Measurements from ENCODE around the gene CTRB1. TPM values are rescaled to one million over a fixed set of nuclear protein-coding genes. Genes with fewer than 3 reads are reported as not detected.

The CTRB1 gene
- total and polyA plus RNA-seq, 2 of the 13 experiments (the other 11 are each of a cell fraction or from before 2014, with no cell fraction given): not detected

DNA sequence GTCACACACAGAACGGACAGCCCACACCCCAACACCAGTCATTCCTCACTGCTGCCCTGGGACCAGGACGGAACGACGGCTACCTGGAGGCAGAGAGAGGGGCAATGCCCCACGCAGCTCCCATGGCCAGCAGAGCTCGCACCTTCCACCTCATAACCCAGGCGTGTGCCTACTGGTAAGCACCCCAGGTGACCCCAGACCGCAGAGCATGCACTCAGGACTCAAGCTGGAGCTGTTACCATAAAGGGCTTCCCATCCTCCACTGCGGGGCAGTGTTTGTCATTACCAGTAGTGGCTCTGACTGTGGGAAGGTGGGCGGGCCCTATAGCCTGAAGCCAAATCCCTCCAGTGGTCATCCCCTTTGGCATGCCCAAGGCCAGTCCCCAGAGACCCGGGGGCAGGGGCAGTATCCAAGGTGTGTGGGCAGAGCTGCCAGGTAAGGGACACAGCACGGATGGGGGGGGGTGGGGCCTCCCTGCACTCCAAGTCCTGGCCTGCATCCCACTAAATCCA, 37.3 kb downstream of the CTRB1 start (continued):
- TF ChIP-seq, protein P1, sequence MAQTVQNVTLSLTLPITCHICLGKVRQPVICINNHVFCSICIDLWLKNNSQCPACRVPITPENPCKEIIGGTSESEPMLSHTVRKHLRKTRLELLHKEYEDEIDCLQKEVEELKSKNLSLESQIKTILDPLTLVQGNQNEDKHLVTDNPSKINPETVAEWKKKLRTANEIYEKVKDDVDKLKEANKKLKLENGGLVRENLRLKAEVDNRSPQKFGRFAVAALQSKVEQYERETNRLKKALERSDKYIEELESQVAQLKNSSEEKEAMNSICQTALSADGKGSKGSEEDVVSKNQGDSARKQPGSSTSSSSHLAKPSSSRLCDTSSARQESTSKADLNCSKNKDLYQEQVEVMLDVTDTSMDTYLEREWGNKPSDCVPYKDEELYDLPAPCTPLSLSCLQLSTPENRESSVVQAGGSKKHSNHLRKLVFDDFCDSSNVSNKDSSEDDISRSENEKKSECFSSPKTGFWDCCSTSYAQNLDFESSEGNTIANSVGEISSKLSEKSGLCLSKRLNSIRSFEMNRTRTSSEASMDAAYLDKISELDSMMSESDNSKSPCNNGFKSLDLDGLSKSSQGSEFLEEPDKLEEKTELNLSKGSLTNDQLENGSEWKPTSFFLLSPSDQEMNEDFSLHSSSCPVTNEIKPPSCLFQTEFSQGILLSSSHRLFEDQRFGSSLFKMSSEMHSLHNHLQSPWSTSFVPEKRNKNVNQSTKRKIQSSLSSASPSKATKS (CRISPR knock-in tag; IDR thresholded peaks at IDR 0.05): no peak
- TF ChIP-seq KMT2B (CRISPR knock-in tag; IDR thresholded peaks at IDR 0.05) (no peak), ZKSCAN5 (CRISPR knock-in tag; IDR thresholded peaks at IDR 0.05) (no peak; the same call in 1 of the 2 replicates), RAD51 (IDR thresholded peaks at IDR 0.05; ENCODE audit: borderline replicate concordance) (no peak), ZNF234 (CRISPR knock-in tag; conservative IDR thresholded peaks at IDR 0.05) (no peak), FOXK2 (IDR thresholded peaks at IDR 0.05) (no peak), MZF1 (CRISPR knock-in tag; IDR thresholded peaks at IDR 0.05; ENCODE audit: borderline replicate concordance) (no peak), ZNF557 (CRISPR knock-in tag; IDR thresholded peaks at IDR 0.05) (no peak)
- TF ChIP-seq, protein P2, sequence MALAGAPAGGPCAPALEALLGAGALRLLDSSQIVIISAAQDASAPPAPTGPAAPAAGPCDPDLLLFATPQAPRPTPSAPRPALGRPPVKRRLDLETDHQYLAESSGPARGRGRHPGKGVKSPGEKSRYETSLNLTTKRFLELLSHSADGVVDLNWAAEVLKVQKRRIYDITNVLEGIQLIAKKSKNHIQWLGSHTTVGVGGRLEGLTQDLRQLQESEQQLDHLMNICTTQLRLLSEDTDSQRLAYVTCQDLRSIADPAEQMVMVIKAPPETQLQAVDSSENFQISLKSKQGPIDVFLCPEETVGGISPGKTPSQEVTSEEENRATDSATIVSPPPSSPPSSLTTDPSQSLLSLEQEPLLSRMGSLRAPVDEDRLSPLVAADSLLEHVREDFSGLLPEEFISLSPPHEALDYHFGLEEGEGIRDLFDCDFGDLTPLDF (CRISPR knock-in tag; IDR thresholded peaks at IDR 0.05): no peak
- TF ChIP-seq, protein P3, sequence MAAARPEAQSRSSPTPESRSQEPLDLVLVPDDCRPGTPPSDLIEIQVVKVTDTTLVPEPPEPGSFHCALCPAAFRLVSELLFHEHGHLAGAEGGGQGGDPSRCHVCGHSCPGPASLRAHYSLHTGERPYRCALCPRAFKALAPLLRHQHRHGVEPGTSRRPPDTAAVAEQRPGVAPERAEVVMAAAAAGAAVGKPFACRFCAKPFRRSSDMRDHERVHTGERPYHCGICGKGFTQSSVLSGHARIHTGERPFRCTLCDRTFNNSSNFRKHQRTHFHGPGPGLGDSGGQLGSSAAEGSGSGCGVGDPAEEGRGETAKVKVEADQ (CRISPR knock-in tag; IDR thresholded peaks at IDR 0.05; ENCODE audit: borderline replicate concordance): no peak
- TF ChIP-seq, protein P4, sequence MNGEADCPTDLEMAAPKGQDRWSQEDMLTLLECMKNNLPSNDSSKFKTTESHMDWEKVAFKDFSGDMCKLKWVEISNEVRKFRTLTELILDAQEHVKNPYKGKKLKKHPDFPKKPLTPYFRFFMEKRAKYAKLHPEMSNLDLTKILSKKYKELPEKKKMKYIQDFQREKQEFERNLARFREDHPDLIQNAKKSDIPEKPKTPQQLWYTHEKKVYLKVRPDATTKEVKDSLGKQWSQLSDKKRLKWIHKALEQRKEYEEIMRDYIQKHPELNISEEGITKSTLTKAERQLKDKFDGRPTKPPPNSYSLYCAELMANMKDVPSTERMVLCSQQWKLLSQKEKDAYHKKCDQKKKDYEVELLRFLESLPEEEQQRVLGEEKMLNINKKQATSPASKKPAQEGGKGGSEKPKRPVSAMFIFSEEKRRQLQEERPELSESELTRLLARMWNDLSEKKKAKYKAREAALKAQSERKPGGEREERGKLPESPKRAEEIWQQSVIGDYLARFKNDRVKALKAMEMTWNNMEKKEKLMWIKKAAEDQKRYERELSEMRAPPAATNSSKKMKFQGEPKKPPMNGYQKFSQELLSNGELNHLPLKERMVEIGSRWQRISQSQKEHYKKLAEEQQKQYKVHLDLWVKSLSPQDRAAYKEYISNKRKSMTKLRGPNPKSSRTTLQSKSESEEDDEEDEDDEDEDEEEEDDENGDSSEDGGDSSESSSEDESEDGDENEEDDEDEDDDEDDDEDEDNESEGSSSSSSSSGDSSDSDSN (CRISPR knock-in tag; IDR thresholded peaks at IDR 0.05): peak; percentile 5; the same call in 1 of the 2 replicates
- TF ChIP-seq, protein P5, sequence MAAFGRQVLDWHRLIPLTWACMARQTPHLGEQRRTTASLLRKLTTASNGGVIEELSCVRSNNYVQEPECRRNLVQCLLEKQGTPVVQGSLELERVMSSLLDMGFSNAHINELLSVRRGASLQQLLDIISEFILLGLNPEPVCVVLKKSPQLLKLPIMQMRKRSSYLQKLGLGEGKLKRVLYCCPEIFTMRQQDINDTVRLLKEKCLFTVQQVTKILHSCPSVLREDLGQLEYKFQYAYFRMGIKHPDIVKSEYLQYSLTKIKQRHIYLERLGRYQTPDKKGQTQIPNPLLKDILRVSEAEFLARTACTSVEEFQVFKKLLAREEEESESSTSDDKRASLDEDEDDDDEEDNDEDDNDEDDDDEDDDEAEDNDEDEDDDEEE (CRISPR knock-in tag; IDR thresholded peaks at IDR 0.05): no peak
- TF ChIP-seq, protein P6, sequence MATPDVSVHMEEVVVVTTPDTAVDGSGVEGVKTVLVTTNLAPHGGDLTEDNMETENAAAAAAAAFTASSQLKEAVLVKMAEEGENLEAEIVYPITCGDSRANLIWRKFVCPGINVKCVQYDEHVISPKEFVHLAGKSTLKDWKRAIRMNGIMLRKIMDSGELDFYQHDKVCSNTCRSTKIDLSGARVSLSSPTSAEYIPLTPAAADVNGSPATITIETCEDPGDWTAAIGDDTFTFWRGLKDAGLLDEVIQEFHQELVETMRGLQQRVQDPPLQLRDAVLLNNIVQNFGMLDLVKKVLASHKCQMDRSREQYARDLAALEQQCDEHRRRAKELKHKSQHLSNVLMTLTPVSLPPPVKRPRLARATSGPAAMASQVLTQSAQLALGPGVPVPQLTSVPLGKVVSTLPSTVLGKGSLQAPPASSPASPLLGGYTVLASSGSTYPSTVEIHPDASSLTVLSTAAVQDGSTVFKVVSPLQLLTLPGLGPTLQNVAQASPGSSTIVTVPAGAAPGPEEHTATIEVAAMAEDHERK (CRISPR knock-in tag; IDR thresholded peaks at IDR 0.05; ENCODE audit: low read depth): no peak
- TF ChIP-seq, protein P7, sequence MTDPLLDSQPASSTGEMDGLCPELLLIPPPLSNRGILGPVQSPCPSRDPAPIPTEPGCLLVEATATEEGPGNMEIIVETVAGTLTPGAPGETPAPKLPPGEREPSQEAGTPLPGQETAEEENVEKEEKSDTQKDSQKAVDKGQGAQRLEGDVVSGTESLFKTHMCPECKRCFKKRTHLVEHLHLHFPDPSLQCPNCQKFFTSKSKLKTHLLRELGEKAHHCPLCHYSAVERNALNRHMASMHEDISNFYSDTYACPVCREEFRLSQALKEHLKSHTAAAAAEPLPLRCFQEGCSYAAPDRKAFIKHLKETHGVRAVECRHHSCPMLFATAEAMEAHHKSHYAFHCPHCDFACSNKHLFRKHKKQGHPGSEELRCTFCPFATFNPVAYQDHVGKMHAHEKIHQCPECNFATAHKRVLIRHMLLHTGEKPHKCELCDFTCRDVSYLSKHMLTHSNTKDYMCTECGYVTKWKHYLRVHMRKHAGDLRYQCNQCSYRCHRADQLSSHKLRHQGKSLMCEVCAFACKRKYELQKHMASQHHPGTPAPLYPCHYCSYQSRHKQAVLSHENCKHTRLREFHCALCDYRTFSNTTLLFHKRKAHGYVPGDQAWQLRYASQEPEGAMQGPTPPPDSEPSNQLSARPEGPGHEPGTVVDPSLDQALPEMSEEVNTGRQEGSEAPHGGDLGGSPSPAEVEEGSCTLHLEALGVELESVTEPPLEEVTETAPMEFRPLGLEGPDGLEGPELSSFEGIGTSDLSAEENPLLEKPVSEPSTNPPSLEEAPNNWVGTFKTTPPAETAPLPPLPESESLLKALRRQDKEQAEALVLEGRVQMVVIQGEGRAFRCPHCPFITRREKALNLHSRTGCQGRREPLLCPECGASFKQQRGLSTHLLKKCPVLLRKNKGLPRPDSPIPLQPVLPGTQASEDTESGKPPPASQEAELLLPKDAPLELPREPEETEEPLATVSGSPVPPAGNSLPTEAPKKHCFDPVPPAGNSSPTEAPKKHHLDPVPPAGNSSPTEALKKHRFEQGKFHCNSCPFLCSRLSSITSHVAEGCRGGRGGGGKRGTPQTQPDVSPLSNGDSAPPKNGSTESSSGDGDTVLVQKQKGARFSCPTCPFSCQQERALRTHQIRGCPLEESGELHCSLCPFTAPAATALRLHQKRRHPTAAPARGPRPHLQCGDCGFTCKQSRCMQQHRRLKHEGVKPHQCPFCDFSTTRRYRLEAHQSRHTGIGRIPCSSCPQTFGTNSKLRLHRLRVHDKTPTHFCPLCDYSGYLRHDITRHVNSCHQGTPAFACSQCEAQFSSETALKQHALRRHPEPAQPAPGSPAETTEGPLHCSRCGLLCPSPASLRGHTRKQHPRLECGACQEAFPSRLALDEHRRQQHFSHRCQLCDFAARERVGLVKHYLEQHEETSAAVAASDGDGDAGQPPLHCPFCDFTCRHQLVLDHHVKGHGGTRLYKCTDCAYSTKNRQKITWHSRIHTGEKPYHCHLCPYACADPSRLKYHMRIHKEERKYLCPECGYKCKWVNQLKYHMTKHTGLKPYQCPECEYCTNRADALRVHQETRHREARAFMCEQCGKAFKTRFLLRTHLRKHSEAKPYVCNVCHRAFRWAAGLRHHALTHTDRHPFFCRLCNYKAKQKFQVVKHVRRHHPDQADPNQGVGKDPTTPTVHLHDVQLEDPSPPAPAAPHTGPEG (CRISPR knock-in tag; IDR thresholded peaks at IDR 0.05): no peak
